Activated CD8-positive, alpha-beta memory T cell treated with anti-CD3 and anti-CD28 coated beads, Interleukin-2, amount 50 U/mL, for 4 hours (primary cell): ENCODE data around the gene SQSTM1.
"Not testable (repeated sequence)": the region's sequence is repeated elsewhere in the genome, so short reads cannot be mapped to it uniquely, and the experiment has no call there.

Source experiments
- DNase-seq: peaks from one replicate; pipeline ENCODE4 v3.0.0-alpha.2; 2020

The SQSTM1 gene

DNA sequence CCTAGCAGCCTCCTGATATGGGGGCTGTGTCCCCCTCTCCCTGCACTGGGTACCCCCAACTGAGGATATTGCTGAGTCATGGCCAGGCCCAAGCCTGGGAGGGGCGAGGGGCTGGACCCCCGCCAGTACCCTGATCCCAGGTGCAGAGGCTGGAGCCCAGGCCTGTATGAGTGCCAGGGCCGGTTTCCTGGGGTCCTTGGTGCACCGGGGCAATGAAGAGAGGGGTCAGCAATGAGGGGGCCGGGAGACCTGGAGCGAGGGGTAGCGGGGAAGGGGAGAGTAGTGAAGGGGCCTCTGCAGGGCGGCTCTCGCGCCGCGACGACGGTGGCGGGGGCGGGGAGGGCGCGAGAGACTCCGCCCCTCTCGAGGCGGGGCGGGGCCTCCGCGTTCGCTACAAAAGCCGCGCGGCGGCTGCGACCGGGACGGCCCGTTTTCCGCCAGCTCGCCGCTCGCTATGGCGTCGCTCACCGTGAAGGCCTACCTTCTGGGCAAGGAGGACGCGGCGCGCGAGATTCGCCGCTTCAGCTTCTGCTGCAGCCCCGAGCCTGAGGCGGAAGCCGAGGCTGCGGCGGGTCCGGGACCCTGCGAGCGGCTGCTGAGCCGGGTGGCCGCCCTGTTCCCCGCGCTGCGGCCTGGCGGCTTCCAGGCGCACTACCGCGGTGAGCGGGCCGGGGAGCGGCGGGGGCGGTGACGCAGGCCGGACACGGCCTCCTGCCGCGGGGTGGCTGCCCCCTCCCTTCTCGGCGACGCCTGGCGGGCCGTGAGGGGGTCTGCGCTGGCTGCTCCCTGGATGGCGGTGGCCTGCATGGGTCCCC lies at the start of gene SQSTM1:
Gene SQSTM1 (plus strand): TSS at position 423 of the 815 bp plus-strand sequence. CDS start 32 bp downstream, at position 455.
- peak; percentile 83 for DNase-seq

GRCh38 chr5:179771311-179771895 lies 49.3 kb upstream of the SQSTM1 start:
- no peak for DNase-seq

- no peak for DNase-seq
Measured at GRCh38 chr5:179772351-179772750, 48.4 kb upstream of the SQSTM1 start.

DNA sequence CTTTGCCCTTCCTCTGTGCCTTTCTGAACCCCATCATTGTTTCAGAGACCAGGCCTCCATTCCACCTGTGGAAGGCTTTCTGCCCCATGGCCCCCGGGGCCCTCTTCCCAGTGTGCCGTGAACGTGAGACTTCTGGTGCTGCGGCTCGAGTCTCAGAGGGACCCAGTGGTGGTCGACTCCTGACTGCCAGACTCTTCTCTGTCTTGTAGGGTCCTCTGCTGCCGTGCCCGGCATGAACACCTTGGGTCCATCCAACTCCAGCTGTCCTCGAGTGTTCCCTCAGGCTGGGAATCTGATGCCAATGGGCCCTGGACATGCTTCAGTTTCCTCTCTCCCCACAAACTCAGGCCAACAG lies 47.0 kb upstream of the SQSTM1 start:
- no peak for DNase-seq

GRCh38 chr5:179774442-179774841 lies 46.3 kb upstream of the SQSTM1 start:
- DNase-seq, result no peak

DNA sequence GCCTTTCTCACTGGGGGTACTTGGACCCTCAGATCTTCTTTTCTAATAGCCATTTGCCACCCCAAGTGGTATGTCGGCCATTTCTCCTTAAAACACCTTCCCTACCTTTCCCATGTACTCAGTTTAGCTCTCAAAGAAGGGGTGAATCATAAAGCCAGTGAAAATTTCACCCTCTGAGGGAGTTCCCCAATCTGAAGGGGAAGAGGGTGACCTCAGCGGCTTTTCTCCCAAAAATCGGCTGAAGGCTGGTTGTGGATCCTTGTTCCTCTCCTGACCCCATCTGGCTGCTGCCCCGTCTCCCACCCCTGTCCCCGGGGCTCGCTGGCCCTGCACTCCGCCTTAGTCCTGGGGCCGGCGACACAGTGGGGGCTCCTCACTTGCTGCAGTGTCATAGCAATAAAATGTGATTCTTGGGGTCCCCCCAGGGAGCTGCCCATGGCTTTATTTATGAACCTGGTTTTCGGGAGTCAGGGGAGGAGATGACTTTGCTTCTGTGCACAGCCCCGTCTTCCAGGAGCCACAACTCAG lies 44.2 kb upstream of the SQSTM1 start:
- DNase-seq, result no peak

GRCh38 chr5:179777456-179777855 lies 43.2 kb upstream of the SQSTM1 start:
- DNase-seq, result no peak

DNA sequence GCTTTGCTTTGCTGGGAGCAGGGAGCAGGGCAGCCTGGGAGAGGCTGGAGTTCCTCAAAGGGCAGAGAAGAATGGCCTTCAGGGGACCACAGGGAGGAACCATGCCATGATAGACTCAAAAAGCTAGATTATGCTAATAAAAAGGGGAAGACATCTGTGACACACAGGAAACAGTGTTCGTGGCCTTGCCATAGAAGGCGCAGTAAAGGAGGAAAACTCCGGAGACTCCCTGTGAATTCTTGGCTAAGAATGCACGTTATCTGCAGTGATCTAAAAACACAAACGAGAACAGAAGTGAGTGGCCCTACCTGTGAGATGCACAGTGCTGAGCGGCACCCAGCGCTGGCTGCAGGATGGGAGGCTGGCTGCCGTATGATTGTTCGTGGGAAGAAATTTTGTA lies 42.8 kb upstream of the SQSTM1 start:
- no peak for DNase-seq

- DNase-seq, result no peak
Measured at GRCh38 chr5:179778591-179778990, 42.1 kb upstream of the SQSTM1 start.

DNA sequence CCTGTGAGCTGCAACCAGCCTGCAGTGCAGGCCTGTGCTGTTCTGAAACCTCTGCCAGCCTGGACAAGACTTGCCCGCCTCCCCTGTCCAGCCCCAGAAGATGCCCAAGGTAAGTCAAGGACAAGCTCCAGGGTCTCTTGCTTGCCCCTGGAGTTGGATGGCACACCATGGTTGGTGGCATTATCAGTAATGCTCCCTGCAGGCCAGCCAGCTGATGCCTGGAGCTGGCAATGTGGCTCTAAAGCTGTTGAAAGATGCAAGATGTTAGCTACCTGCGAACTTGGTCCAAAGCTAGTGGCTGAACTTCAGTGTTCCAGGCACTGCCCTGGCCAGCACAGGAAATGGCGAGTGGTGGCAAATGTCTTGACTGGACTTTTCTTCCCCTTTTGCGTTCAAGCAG lies 40.9 kb upstream of the SQSTM1 start:
- no peak for DNase-seq

DNA sequence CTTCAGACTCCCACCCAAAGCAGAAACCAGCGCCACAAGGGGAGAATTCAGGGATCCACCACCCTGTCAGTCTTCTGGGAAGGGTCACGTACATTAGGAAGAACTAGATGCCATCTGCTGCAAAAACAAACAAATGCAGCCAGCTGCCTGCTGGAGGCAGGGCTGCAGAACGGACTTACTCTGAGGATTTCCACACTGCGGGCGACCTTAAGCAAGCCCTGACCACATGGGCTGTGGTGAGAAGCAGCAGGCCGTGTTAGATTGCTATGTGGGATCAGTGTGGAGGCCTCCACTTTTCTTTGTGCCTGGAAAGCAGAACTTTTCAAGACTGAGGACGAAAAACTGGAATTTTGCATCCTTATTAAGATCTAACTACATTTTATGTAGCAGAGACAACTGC lies 40.3 kb upstream of the SQSTM1 start:
- no peak for DNase-seq

- no peak for DNase-seq
Measured at GRCh38 chr5:179781846-179782245, 38.9 kb upstream of the SQSTM1 start.

- DNase-seq, result no peak
Measured at GRCh38 chr5:179783128-179783527, 37.6 kb upstream of the SQSTM1 start.

GRCh38 chr5:179786861-179787260 lies 33.8 kb upstream of the SQSTM1 start:
- no peak for DNase-seq

GRCh38 chr5:179788193-179788854 lies 32.4 kb upstream of the SQSTM1 start:
- no peak for DNase-seq

DNA sequence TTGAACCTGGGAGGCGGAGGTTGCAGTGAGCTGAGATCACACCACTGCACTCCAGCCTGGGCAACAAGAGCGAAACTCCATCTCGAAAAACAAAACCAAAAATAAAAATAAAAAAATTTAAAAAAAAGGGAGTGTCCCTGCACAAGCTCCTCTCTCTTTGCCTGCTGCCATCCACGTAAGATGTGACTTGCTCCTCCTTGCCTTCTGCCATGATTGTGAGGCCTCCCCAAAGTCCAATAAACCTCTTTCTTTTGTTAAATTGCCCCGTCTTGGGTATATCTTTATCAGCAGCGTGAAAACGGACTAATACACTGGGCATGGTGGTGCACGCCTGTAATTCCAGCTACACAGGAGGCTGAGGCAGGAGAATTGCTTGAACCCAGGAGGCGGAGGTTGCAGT lies 31.4 kb upstream of the SQSTM1 start:
- DNase-seq, result not testable (repeated sequence)

DNA sequence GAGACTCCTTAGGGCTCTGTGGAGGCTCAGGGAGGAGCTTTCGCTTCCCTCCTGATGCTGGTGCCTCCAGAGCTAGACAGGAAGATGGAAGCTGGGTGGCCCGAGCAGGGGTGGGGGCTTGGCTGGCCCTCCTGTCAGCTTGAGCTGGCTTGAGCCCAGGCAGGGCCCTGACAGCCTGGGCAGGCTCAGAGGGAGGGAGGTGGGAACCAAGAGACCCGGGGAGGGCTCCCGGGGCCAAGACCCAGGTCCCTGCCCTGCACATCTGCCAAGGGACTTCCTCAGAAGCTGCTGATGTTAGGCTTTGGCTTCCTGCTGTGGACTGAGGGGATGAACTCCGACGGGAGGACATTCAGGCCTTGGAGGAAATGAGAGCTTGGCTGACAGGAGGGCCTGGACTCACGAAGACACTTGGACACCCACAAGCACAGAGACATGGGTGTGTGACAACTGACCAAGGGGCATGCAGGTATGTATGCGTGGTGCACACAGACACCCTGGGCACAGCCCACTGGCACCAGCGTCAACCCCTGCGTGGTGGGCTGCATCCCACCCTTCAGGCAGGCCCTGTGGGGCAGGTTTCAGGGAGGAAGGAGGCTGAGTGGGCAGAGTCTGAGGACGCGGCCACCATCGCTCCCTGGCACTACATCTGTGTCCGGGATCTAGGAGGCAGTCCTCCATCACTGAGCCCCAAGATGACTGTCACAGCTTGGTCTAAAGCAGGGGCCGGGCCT lies 28.7 kb upstream of the SQSTM1 start:
- DNase-seq, result no peak

DNA sequence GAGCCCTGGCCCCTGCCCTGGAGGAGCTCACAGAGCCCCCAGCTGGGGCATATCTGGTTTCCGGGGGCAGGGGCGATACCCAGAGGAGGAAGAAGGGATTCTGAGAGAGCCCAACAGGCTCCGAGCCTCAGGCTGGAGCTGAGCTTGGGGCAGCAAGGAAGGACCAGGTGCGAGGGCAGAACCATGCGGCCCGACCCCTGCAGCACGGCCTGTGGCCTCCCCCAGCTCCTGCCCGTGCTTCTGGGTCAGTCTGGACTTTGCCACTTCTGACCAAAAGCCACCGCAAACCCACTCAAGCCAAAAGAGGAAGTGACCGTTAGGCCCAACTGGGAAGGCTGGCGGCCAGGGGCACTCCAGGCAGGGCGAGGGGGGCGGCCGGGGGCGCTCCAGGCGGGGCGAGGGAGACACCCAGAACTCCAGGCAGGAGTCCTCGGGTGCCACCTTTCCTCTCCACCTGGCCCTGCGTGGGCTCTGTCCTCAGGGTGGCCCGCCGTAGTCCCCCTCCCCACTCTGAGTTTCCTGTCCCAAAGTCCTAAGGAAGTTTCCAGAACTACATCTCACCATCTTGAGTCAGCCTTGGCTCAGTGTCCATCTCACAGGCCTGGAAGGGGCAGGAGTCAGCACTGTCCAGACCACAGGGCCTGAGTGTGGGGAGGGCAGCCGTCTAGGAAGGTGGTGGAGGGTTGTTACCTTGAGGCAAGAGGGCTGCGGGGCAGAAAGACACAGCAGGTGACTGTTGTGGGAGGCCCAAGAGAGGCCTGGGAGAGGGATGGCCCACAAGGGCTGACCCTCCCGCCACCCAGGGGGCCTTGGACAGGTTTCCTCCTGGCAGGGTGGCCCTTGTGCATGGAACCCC lies 27.9 kb upstream of the SQSTM1 start:
- no peak for DNase-seq

- peak; percentile 51 for DNase-seq
Measured at GRCh38 chr5:179793468-179794139, 27.1 kb upstream of the SQSTM1 start, which contains the start of gene LTC4S. LTC4S (plus strand) TSS chr5:179793986; CDS start chr5:179794081, 95 bp downstream.

DNA sequence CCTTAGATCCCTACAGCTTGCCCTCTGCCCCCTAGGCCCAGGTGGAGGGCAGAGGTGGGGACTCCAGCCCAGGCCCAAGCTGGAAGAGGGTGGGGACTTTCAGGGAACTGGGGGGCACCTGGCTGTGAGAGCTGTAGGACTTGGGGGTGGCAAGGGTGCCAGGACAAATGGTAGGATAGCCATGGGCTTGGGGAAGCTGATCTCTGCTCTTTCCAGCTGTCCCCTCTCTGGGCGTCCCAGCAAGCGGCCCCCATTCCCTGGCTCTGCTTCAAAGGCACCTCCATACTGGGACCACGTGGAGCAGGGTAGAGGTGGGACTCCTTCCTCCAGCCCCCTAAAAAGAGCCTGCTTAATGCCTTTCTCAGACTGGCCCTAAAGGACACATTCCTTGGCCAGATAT lies 26.5 kb upstream of the SQSTM1 start:
- no peak for DNase-seq

- DNase-seq, result no peak
Measured at GRCh38 chr5:179794575-179794974, 26.1 kb upstream of the SQSTM1 start.
